GM10266 (cell line): ENCODE data around the gene TSHZ2.
"Not testable (repeated sequence)": the region's sequence is repeated elsewhere in the genome, so short reads cannot be mapped to it uniquely, and the experiment has no call there.

Experiments used
- DNase-seq: peaks from one replicate; pipeline ENCODE4 v3.0.0; 2012; ENCODE audit errors: extremely low spot score
- CTCF ChIP-seq: IDR thresholded peaks from 2 replicates; pipeline ENCODE4 v1.5.1; 2012; ENCODE audit warnings: mild to moderate bottlenecking, low read depth; ENCODE audit not compliant: control insufficient read depth, insufficient read depth; ENCODE audit errors: missing control alignments

TSHZ2 gene

GRCh38 chr20:53522026-53522425, 549.9 kb downstream of the TSHZ2 start:
- DNase-seq, result no peak
- no peak for TF ChIP-seq CTCF

GRCh38 chr20:53522696-53523095, 550.5 kb downstream of the TSHZ2 start:
- DNase-seq, result no peak
- no peak for TF ChIP-seq CTCF

GRCh38 chr20:53523615-53524014, 551.5 kb downstream of the TSHZ2 start:
- DNase-seq, result not testable (repeated sequence)

GRCh38 chr20:53524589-53525312, 552.6 kb downstream of the TSHZ2 start:
- TF ChIP-seq CTCF, result no peak
- DNase-seq, result no peak

- TF ChIP-seq CTCF, result no peak
- DNase-seq, result no peak
Measured at GRCh38 chr20:53527196-53527595, 555.0 kb downstream of the TSHZ2 start.

GRCh38 chr20:53529658-53530057, 557.5 kb downstream of the TSHZ2 start:
- no peak for DNase-seq

GRCh38 chr20:53530440-53530839, 558.3 kb downstream of the TSHZ2 start:
- DNase-seq, result no peak
- no peak for TF ChIP-seq CTCF

More at GRCh38 chr20:53529658-53530057, 557.5 kb downstream of the TSHZ2 start:
- no peak for TF ChIP-seq CTCF

GRCh38 chr20:53532654-53533312, 560.6 kb downstream of the TSHZ2 start:
- DNase-seq, result not testable (repeated sequence)
